GM23338 (cell line): ENCODE data around the gene SLC4A4.

Experiments used
- CREB1 ChIP-seq: fragments of 250-450 bp; sonication (Bioruptor Pico); IDR thresholded peaks from 2 replicates; pipeline ENCODE4 v1.5.0; 2020; ENCODE audit warnings: low read depth, mild to moderate bottlenecking, moderate library complexity
- EZH2 ChIP-seq: fragments of 200-600 bp; sonication (generic); IDR thresholded peaks from one replicate; pipeline ENCODE4 v1.8.0; 2017; ENCODE audit warnings: antibody characterized with exemption, mild to moderate bottlenecking, low read depth; ENCODE audit not compliant: unreplicated experiment
- EZH2phosphoT487 ChIP-seq: fragments of 200-600 bp; sonication (generic); IDR thresholded peaks from one replicate; pipeline ENCODE4 v1.8.1; 2018; ENCODE audit warnings: antibody characterized with exemption; ENCODE audit not compliant: unreplicated experiment
- JUNB ChIP-seq: IDR thresholded peaks from one replicate; pipeline ENCODE4 v1.6.1; 2016; ENCODE audit warnings: antibody characterized with exemption; ENCODE audit not compliant: unreplicated experiment
- NANOG ChIP-seq: IDR thresholded peaks from 2 replicates; pipeline ENCODE4 v1.6.1; 2016; ENCODE audit warnings: antibody characterized with exemption, borderline replicate concordance
- POLR2AphosphoS5 ChIP-seq: IDR thresholded peaks from 2 replicates; pipeline ENCODE4 v1.6.1; 2016; ENCODE audit warnings: antibody characterized with exemption, low read depth
- STAT1 ChIP-seq: IDR thresholded peaks from one replicate; pipeline ENCODE4 v1.6.1; 2016; ENCODE audit warnings: antibody characterized with exemption; ENCODE audit not compliant: unreplicated experiment
- TF ChIP-seq, protein P1 (sequence below), 2 experiments: fragments of 200-600 bp in 1 of 2; sonication (generic) in 1 of 2; conservative IDR thresholded peaks; 2 replicates each; pipeline versions ENCODE4 v1.5.1 to v1.6.1; 2016 to 2017; ENCODE audit warnings: antibody characterized with exemption in 2 of 2, low read depth in 2 of 2, mild to moderate bottlenecking in 2 of 2, moderate library complexity in 1 of 2
- TF ChIP-seq, protein P2 (sequence below): IDR thresholded peaks from one replicate; pipeline ENCODE4 v1.6.1; 2018; ENCODE audit warnings: antibody characterized with exemption; ENCODE audit not compliant: unreplicated experiment
- TF ChIP-seq, protein P3 (sequence below): IDR thresholded peaks from 2 replicates; pipeline ENCODE4 v1.6.1; 2016; ENCODE audit warnings: antibody characterized with exemption

DNA sequence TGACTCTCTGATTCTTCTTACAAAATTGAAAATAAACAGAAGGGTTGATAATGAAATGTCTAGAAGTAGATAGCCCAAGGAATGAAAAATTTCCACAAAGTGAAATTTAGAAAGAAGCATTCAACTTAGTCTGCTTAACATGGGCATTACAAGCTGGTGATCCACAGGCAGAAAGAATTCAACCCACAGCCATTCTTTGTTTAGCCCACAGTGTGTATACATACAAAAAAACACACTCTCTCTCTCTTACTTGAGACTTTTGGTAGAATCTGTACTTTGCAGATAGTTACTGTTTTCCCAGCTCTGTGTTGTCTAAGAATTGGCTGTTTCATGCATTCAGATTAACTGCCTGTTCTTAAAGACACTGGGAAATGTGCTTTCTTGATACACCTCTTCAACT, 159.8 kb downstream of the SLC4A4 start:
- TF ChIP-seq, protein P1, sequence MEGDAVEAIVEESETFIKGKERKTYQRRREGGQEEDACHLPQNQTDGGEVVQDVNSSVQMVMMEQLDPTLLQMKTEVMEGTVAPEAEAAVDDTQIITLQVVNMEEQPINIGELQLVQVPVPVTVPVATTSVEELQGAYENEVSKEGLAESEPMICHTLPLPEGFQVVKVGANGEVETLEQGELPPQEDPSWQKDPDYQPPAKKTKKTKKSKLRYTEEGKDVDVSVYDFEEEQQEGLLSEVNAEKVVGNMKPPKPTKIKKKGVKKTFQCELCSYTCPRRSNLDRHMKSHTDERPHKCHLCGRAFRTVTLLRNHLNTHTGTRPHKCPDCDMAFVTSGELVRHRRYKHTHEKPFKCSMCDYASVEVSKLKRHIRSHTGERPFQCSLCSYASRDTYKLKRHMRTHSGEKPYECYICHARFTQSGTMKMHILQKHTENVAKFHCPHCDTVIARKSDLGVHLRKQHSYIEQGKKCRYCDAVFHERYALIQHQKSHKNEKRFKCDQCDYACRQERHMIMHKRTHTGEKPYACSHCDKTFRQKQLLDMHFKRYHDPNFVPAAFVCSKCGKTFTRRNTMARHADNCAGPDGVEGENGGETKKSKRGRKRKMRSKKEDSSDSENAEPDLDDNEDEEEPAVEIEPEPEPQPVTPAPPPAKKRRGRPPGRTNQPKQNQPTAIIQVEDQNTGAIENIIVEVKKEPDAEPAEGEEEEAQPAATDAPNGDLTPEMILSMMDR (conservative IDR thresholded peaks at IDR 0.05; ENCODE audit: low read depth in 2 of 2) = no peak
- TF ChIP-seq EZH2phosphoT487 (no peak), POLR2AphosphoS5 (no peak), EZH2 (no peak), JUNB (no peak), CREB1 (CRISPR knock-in tag) (no peak), NANOG (no peak), STAT1 (no peak)
- TF ChIP-seq, protein P2, sequence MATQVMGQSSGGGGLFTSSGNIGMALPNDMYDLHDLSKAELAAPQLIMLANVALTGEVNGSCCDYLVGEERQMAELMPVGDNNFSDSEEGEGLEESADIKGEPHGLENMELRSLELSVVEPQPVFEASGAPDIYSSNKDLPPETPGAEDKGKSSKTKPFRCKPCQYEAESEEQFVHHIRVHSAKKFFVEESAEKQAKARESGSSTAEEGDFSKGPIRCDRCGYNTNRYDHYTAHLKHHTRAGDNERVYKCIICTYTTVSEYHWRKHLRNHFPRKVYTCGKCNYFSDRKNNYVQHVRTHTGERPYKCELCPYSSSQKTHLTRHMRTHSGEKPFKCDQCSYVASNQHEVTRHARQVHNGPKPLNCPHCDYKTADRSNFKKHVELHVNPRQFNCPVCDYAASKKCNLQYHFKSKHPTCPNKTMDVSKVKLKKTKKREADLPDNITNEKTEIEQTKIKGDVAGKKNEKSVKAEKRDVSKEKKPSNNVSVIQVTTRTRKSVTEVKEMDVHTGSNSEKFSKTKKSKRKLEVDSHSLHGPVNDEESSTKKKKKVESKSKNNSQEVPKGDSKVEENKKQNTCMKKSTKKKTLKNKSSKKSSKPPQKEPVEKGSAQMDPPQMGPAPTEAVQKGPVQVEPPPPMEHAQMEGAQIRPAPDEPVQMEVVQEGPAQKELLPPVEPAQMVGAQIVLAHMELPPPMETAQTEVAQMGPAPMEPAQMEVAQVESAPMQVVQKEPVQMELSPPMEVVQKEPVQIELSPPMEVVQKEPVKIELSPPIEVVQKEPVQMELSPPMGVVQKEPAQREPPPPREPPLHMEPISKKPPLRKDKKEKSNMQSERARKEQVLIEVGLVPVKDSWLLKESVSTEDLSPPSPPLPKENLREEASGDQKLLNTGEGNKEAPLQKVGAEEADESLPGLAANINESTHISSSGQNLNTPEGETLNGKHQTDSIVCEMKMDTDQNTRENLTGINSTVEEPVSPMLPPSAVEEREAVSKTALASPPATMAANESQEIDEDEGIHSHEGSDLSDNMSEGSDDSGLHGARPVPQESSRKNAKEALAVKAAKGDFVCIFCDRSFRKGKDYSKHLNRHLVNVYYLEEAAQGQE = no peak
- TF ChIP-seq, protein P3, sequence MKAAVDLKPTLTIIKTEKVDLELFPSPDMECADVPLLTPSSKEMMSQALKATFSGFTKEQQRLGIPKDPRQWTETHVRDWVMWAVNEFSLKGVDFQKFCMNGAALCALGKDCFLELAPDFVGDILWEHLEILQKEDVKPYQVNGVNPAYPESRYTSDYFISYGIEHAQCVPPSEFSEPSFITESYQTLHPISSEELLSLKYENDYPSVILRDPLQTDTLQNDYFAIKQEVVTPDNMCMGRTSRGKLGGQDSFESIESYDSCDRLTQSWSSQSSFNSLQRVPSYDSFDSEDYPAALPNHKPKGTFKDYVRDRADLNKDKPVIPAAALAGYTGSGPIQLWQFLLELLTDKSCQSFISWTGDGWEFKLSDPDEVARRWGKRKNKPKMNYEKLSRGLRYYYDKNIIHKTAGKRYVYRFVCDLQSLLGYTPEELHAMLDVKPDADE = no peak
